HepG2 (cell line): ENCODE data around the gene OAS2. TPM values are rescaled to one million over a fixed set of nuclear protein-coding genes. Genes with fewer than 3 reads are reported as not detected.

ENCODE experiments used
- ATAC-seq: fragments of 200-7000 bp; cut with Tn5 transposase; 3 replicates; pipeline ENCODE4 v1.9.1; 2020; ENCODE audit warnings: mild to moderate bottlenecking, moderate library complexity
- BruUV-seq: library from RNA; stranded (reverse); fragments of 400-500 nt; replicated peaks from 2 replicates; lab custom pipeline; 2021; lab: Mats Ljungman, UMichigan
- CTCF ChIA-PET: fragments of 300-600 bp; formaldehyde crosslinking; extraction: SDS; loops from one replicate; lab custom pipeline; 2021; ENCODE audit warnings: low total read pairs, inconsistent platforms, low intra/inter-chr PET ratio; lab: Yijun Ruan, JAX
- POLR2A ChIA-PET: fragments of 350-600 bp; sonication (Branson Sonifier 250); formaldehyde crosslinking; loops from one replicate; lab custom pipeline; 2020; ENCODE audit warnings: antibody characterized with exemption, inconsistent platforms; lab: Yijun Ruan, JAX
- DNase-seq: peaks from one replicate; pipeline ENCODE4 v3.0.0-alpha.2; 2015; ENCODE audit warnings: low spot score
- FAIRE-seq: peaks from 3 replicates; lab custom pipeline; 2011; peaks lifted over from hg19 to GRCh38; lab: Jason Lieb, UNC
- H2AFZ ChIP-seq: one replicate; pipeline ENCODE4 v1.6.1; 2011; ENCODE audit warnings: low read length, inconsistent platforms
- H3K27ac ChIP-seq: fragments of 300-600 bp; 3 replicates; pipeline ENCODE4 v1.8.0; 2011; ENCODE audit warnings: mixed run types, mild to moderate bottlenecking, mixed read lengths, low read length, inconsistent platforms; ENCODE audit not compliant: insufficient read depth; ENCODE audit errors: extremely low read length
- H3K27me3 ChIP-seq, 2 experiments: fragments of 200-600 bp in 1 of 2; 2 replicates in 1 of 2; 3 replicates in 1 of 2; pipeline versions ENCODE4 v1.6.0 to v1.8.0; 2011; ENCODE audit warnings: low read length in 2 of 2, mild to moderate bottlenecking in 2 of 2, moderate library complexity in 2 of 2, inconsistent platforms in 1 of 2; ENCODE audit not compliant: insufficient read depth in 2 of 2, control insufficient read depth in 1 of 2
- H3K36me3 ChIP-seq, 2 experiments: fragments of 200-600 bp in 1 of 2; replicated peaks in 1 of 2; 2 replicates in 1 of 2; 3 replicates in 1 of 2; pipeline versions ENCODE4 v1.5.1 to v1.8.0; 2011; ENCODE audit warnings: low read length in 2 of 2, inconsistent platforms in 1 of 2; ENCODE audit not compliant: insufficient read depth in 2 of 2, control insufficient read depth in 1 of 2
- H3K4me1 ChIP-seq: 2 replicates; pipeline ENCODE4 v1.5.1; 2012; ENCODE audit warnings: low read length, inconsistent platforms; ENCODE audit not compliant: insufficient read depth
- H3K4me2 ChIP-seq: 2 replicates; pipeline ENCODE4 v1.6.0; 2011; ENCODE audit warnings: low read depth, low read length, inconsistent platforms
- H3K4me3 ChIP-seq, 3 experiments: fragments of 200-600 bp in 1 of 3; sonication (generic), shearing (Covaris generic) in 1 of 3; replicated peaks in 1 of 3; 2 replicates each; pipeline ENCODE4 v1.5.1; 2011 to 2016; ENCODE audit warnings: low read length in 3 of 3, inconsistent platforms in 2 of 3, low read depth in 2 of 3, mild to moderate bottlenecking in 2 of 3, control low read depth in 1 of 3, mixed read lengths in 1 of 3; ENCODE audit not compliant: insufficient read depth in 1 of 3
- H3K79me2 ChIP-seq: one replicate; pipeline ENCODE4 v1.6.1; 2011; ENCODE audit warnings: low read length, inconsistent platforms; ENCODE audit not compliant: insufficient read depth
- H3K9ac ChIP-seq: 2 replicates; pipeline ENCODE4 v1.6.0; 2011; ENCODE audit warnings: mild to moderate bottlenecking, low read depth, low read length, inconsistent platforms; ENCODE audit not compliant: insufficient read depth
- H3K9me3 ChIP-seq: 2 replicates; pipeline ENCODE4 v1.5.1; 2012; ENCODE audit warnings: mild to moderate bottlenecking, low read length
- H4K20me1 ChIP-seq: 2 replicates; pipeline ENCODE4 v1.6.0; 2011; ENCODE audit warnings: inconsistent platforms, mild to moderate bottlenecking, low read length, moderate library complexity; ENCODE audit not compliant: insufficient read depth
- HDAC1 ChIP-seq: sonication (generic); formaldehyde crosslinking; IDR thresholded peaks from 2 replicates; pipeline ENCODE4 v1.5.1; 2020; ENCODE audit warnings: mild to moderate bottlenecking, missing genetic modification reagents
- LBX2 ChIP-seq: sonication (generic); formaldehyde crosslinking; IDR thresholded peaks from 2 replicates; pipeline ENCODE4 v1.5.0; 2020; ENCODE audit warnings: missing genetic modification reagents, mild to moderate bottlenecking, borderline replicate concordance
- MNT ChIP-seq: fragments of 450-650 bp; IDR thresholded peaks from 2 replicates; pipeline ENCODE4 v1.6.1; 2016
- MTA3 ChIP-seq: sonication (generic); formaldehyde crosslinking; IDR thresholded peaks from 2 replicates; pipeline ENCODE4 v1.4.0; 2020; ENCODE audit warnings: missing genetic modification reagents
- STAG1 ChIP-seq: sonication (generic); formaldehyde crosslinking; IDR thresholded peaks from 2 replicates; pipeline ENCODE4 v1.4.0; 2020; ENCODE audit warnings: missing genetic modification reagents
- UBTF ChIP-seq: sonication (generic); formaldehyde crosslinking; IDR thresholded peaks from 2 replicates; pipeline ENCODE4 v1.4.0; 2020; ENCODE audit warnings: mild to moderate bottlenecking, missing genetic modification reagents
- ZFP36 ChIP-seq: fragments of 150-350 bp; IDR thresholded peaks from 2 replicates; pipeline ENCODE4 v1.6.1; 2018; ENCODE audit warnings: borderline replicate concordance, low read length, low read depth; ENCODE audit not compliant: partially characterized antibody
- ZFP36L1 ChIP-seq: sonication (generic); formaldehyde crosslinking; IDR thresholded peaks from 2 replicates; pipeline ENCODE4 v1.8.0; 2022; ENCODE audit warnings: mild to moderate bottlenecking, missing genetic modification reagents, moderate library complexity
- ZFP91 ChIP-seq: sonication (generic); formaldehyde crosslinking; IDR thresholded peaks from 2 replicates; pipeline ENCODE4 v1.9.0; 2022; ENCODE audit warnings: missing genetic modification reagents, mild to moderate bottlenecking, borderline replicate concordance
- ZNF350 ChIP-seq: sonication (generic); formaldehyde crosslinking; IDR thresholded peaks from 2 replicates; pipeline ENCODE4 v1.4.0; 2020; ENCODE audit warnings: mild to moderate bottlenecking, low read depth, missing genetic modification reagents, borderline replicate concordance
- ZNF44 ChIP-seq: sonication (generic); formaldehyde crosslinking; IDR thresholded peaks from 2 replicates; pipeline ENCODE4 v1.5.1; 2020; ENCODE audit warnings: mild to moderate bottlenecking, missing genetic modification reagents
- ZNF746 ChIP-seq: sonication (generic); formaldehyde crosslinking; IDR thresholded peaks from 2 replicates; pipeline ENCODE4 v1.8.0; 2022; ENCODE audit warnings: mild to moderate bottlenecking, missing genetic modification reagents
- WGBS: methylation state at CpG from one replicate; pipeline ENCODE4 v1.1.6; 2017; ENCODE audit warnings: low lambda C conversion rate; 5-methylcytosine and 5-hydroxymethylcytosine counted together
- in situ Hi-C: cut with HindIII; loops from 2 replicates; pipeline ENCODE4 v1.10.0; 2017; ENCODE audit warnings: low pct_unique_long_range_greater_than_20kb; ENCODE audit not compliant: extremely low pct_ligation_motif_present
- intact Hi-C: fragments of 100-400 bp; cut with micrococcal nuclease; formaldehyde crosslinking; loops from one replicate; pipeline ENCODE4 v1.10.0; 2022; ENCODE audit not compliant: unreplicated experiment
- polyA plus RNA-seq, 8 experiments: library from polyadenylated mRNA; depleted of rRNA in 3 of 8; stranded (reverse) in 7 of 8; unstranded in 1 of 8; fragments of >200 nt; fragmentation: Illumina TruSeq in 4 of 8; extraction: Trizol in 4 of 8; gene quantifications; 2 replicates each; pipeline versions ENCODE4 v1.2.1 to v1.2.3, GENCODE V29; 2011 to 2016; ENCODE audit warnings: low read depth in 4 of 8, missing spikeins in 1 of 8, mixed read lengths in 1 of 8; ENCODE audit not compliant: insufficient read depth in 1 of 8
- total RNA-seq, 5 experiments: library from RNA; depleted of rRNA; stranded (reverse); fragments of >200 nt; fragmentation: Illumina TruSeq; extraction: Trizol; gene quantifications; 2 replicates each; pipeline ENCODE4 v1.2.3, GENCODE V29; 2016; ENCODE audit warnings: low read depth in 1 of 5

Gene OAS2
- total and polyA plus RNA-seq, 2 of the 13 experiments (the other 11 are each of a cell fraction or from before 2014, with no cell fraction given): 0.05 to 0.24 TPM

GRCh38 chr12:112986291-112986800 lies 8.0 kb downstream of the OAS2 start:
- ChIA-PET POLR2A (no interaction called here), CTCF (no interaction called here)
- Histone ChIP-seq H3K9me3 (no peaks in the 10 kb centered on the region), H3K36me3 (no peaks in the 10 kb centered on the region), H3K27me3 (no peaks in the 10 kb centered on the region; a peak in 1 of 5 replicates), H3K9ac (no peak overlapping the region), H4K20me1 (no peaks in the 10 kb centered on the region), H3K27ac (no peak overlapping the region), H3K4me1 (no peaks in the 10 kb centered on the region), H3K4me3 (no peak overlapping the region), H3K79me2 (no peaks in the 10 kb centered on the region), H2AFZ (no peak overlapping the region), H3K4me2 (no peak overlapping the region)
- BruUV-seq: no TSS peak
- FAIRE-seq: no peak
- in situ Hi-C loops (no loop called here), intact Hi-C loops (no loop called here)
- peak; percentile 51; the same call in 2 of the 3 replicates for ATAC-seq
- 4% methylated on average over 4 of the region's 7 CpGs for WGBS
- DNase-seq: no peak
- TF ChIP-seq STAG1 (0 out of 2 replicates have a peak, but pooled peaks have one; percentile 8), HDAC1 (no peak)

- no peak overlapping the region for H3K4me3 ChIP-seq
- H3K4me1 ChIP-seq: no peaks in the 10 kb centered on the region
- H3K9me3 ChIP-seq: no peaks in the 10 kb centered on the region
- no peak for ATAC-seq
- no peak overlapping the region for H2AFZ ChIP-seq
- no peaks in the 10 kb centered on the region; a peak in 1 of 5 replicates for H3K27me3 ChIP-seq
- H3K27ac ChIP-seq: no peak overlapping the region
- intact Hi-C loops (no loop called here), in situ Hi-C loops (no loop called here)
- FAIRE-seq: no peak
- ChIA-PET CTCF (no interaction called here), POLR2A (interaction anchor here (0.5 kb wide), 1 partner anchor 235 kb away, joined by 3 read pairs; no protein-coding TSS in a partner anchor)
- no peak for DNase-seq
- no peak overlapping the region for H3K9ac ChIP-seq
- no peaks in the 10 kb centered on the region for H3K36me3 ChIP-seq
- no CpG with 5 or more reads among the region's 2 CpGs for WGBS
- no peaks in the 10 kb centered on the region for H4K20me1 ChIP-seq
- no peak overlapping the region for H3K4me2 ChIP-seq
- no TSS peak for BruUV-seq
- no peaks in the 10 kb centered on the region for H3K79me2 ChIP-seq
- no peak for TF ChIP-seq ZNF44 (CRISPR knock-in tag)
- TF ChIP-seq MNT: no peak
- no peak for TF ChIP-seq MTA3
- no peak for TF ChIP-seq UBTF
- TF ChIP-seq ZFP36: no peak
- no peak for TF ChIP-seq LBX2 (CRISPR knock-in tag)
- TF ChIP-seq ZNF350 (CRISPR knock-in tag): no peak
- TF ChIP-seq ZFP36L1 (CRISPR knock-in tag): no peak
- TF ChIP-seq ZNF746 (CRISPR knock-in tag): no peak
- no peak for TF ChIP-seq ZFP91
These were observed 9.2 kb downstream of the OAS2 start for GRCh38 chr12:112987561-112987960.
